ENCODE results near the gene PLGRKT.
A peak's percentile ranks its signal among the peaks of the same experiment; 100 is the strongest.
"Not testable (repeated sequence)": the region's sequence is repeated elsewhere in the genome, so short reads cannot be mapped to it uniquely, and the experiment has no call there.

The PLGRKT gene

GRCh38 chr9:5375091-5375490 lies 62.6 kb downstream of the PLGRKT start:
- DNase-seq, result peak; percentile 59

- no peak for DNase-seq
Observed at GRCh38 chr9:5364294-5365024, 73.3 kb downstream of the PLGRKT start.

GRCh38 chr9:5361326-5362010 lies 76.3 kb downstream of the PLGRKT start:
- DNase-seq, result no peak

GRCh38 chr9:5360341-5360740 lies 77.4 kb downstream of the PLGRKT start:
- DNase-seq, result no peak

GRCh38 chr9:5357431-5358105 lies 80.2 kb downstream of the PLGRKT start:
- no peak for DNase-seq

GRCh38 chr9:5355817-5356216 lies 81.9 kb downstream of the PLGRKT start:
- DNase-seq, result no peak

- no peak for DNase-seq
Observed at GRCh38 chr9:5355226-5355625, 82.5 kb downstream of the PLGRKT start.

- no peak for DNase-seq
Observed at GRCh38 chr9:5354184-5354583, 83.5 kb downstream of the PLGRKT start.

- DNase-seq, result no peak
Observed at GRCh38 chr9:5352637-5353248, 85.0 kb downstream of the PLGRKT start.

GRCh38 chr9:5338992-5339981 lies 98.4 kb downstream of the PLGRKT start, which contains the start of gene RLN1:
Gene RLN1 (minus strand): TSS chr9:5339876. CDS start chr9:5339746, 130 bp downstream.
- not testable (repeated sequence) for DNase-seq

- DNase-seq, result no peak
Observed at GRCh38 chr9:5336688-5337087, 101.0 kb downstream of the PLGRKT start.

GRCh38 chr9:5331276-5331675 lies 106.4 kb downstream of the PLGRKT start:
- not testable (repeated sequence) for DNase-seq

- DNase-seq, result no peak
Observed at GRCh38 chr9:5326893-5327548, 110.7 kb downstream of the PLGRKT start.

- DNase-seq, result no peak
Observed at GRCh38 chr9:5326187-5326586, 111.5 kb downstream of the PLGRKT start.

GRCh38 chr9:5321601-5322000 lies 116.1 kb downstream of the PLGRKT start:
- DNase-seq, result not testable (repeated sequence)

GRCh38 chr9:5321058-5321457 lies 116.7 kb downstream of the PLGRKT start:
- no peak for DNase-seq

GRCh38 chr9:5316406-5316805 lies 121.3 kb downstream of the PLGRKT start:
- not testable (repeated sequence) for DNase-seq

- no peak for DNase-seq
Observed at GRCh38 chr9:5315187-5315923, 122.4 kb downstream of the PLGRKT start.

GRCh38 chr9:5310851-5311250 lies 126.9 kb downstream of the PLGRKT start:
- DNase-seq, result no peak
